ENCODE measurements around the gene CEP112.
A peak's percentile ranks its signal among the peaks of the same experiment; 100 is the strongest.

CEP112 gene

DNA sequence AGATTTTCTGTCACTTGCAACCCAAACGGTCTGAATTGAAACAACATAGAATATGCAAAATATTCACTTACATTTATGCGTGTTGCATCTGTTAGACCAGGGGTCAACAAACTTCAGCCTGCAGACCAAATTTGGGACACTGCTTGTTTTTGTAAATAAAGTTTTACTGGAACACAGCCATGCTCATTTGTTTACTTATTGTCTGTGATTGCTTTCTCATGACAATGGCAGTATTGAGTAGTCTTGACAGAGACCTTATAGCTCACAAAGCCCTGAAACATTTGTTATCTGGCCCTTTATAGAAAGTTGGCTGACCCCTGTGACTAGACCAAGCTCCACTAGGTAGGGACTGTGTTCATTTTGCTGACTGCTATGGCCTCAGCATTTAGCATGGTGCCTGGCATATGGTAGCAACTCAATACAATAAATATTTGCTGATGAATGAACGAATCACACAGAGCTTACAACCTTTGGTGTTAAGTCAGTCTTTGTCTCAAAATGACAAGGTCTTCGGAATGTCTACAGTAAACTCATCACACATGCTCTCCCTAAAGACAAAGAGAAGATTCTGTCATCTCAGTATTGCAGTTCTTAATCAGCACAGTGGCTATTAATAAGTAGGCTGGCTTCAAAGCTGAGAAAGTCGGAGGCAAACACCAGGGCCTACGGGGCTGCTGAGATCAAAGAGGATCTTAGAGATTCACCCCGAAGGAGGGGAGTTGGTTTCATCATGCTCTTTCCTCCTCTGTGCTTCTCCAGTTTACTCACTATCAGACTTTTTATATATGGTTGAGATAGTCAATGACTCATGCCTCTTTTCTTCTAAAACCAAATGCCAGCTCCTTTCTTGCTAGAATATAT is 535.3 kb downstream of the CEP112 start:
- H3K27ac Mint-ChIP-seq = no peak overlapping the region
- no peak overlapping the region for H3K4me3 Mint-ChIP-seq
- H3K4me1 Mint-ChIP-seq = no peaks in the 10 kb centered on the region
- H3K27me3 Mint-ChIP-seq (ENCODE audit: low read depth) = no peaks in the 10 kb centered on the region
- peaks cover 1% of the 10 kb centered on the region for H3K36me3 Mint-ChIP-seq (ENCODE audit: low read depth)
- TF ChIP-seq CTCF (IDR thresholded peaks at IDR 0.05; ENCODE audit: unreplicated experiment in 3 of 3) = no peak
- no peaks in the 10 kb centered on the region for H3K9me3 Mint-ChIP-seq

DNA sequence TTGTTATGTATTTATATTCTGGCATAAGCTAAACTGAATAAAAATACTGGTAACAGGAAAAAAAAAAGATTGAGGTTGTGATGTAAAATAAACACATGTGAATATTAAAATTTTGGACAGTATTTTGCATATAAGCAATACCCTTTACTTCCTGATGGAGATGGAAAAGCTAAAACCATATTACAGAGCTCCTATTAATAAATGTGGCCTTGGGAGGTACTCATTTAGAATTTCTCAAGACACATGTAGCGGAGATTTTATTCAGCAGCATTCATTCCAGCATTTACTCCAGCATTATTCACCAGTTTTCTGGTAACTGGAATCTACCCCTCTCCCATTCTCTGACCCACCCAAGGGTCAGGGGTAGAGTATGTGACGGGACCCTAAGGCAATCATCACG is 536.2 kb downstream of the CEP112 start:
- no peaks in the 10 kb centered on the region for H3K27me3 Mint-ChIP-seq (ENCODE audit: low read depth)
- H3K4me3 Mint-ChIP-seq = no peak overlapping the region
- TF ChIP-seq CTCF (IDR thresholded peaks at IDR 0.05; ENCODE audit: unreplicated experiment in 3 of 3) = no peak
- no peaks in the 10 kb centered on the region for H3K9me3 Mint-ChIP-seq
- H3K27ac Mint-ChIP-seq = no peak overlapping the region
- H3K36me3 Mint-ChIP-seq (ENCODE audit: low read depth) = peaks cover 4% of the 10 kb centered on the region
- no peaks in the 10 kb centered on the region for H3K4me1 Mint-ChIP-seq

- H3K27ac Mint-ChIP-seq = no peak overlapping the region
- TF ChIP-seq CTCF (IDR thresholded peaks at IDR 0.05; ENCODE audit: unreplicated experiment in 3 of 3) = no peak
Measured at GRCh38 chr17:65644545-65644944, 547.4 kb downstream of the CEP112 start.

DNA sequence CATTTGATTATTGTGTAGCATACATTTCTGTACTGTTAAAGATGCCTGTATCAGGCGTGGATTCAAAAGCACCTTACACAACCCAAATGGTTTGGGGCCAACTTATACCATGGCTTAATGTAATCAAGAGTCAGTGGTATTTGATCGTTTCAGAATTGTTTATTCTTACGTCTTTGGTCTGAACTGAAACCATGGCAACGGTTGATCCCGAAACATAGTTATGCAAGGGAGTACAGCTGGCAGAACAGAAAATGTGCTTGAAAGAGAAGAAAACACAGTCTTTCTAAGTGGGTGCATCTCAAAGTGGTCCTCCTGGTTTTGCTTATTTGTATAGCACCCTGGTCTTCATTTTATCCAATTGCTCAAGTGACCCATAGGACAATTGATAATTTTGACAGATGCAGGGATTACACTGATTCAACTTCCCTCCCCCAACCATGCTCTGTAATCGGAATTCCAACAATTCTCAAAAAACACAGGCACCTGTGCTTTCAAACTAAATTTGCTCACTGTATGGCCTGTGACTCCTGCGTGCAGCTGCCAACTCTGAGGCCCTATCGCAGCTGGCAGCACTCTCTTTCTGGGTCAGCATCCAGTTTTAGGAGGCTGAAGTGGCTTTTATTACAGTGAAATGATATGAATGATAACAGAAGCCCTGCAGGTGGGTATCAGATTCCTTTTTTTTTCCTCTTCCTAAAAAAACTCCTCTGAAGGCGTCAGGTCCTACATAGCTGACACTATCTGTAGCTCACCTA is 553.5 kb downstream of the CEP112 start:
- H3K4me3 Mint-ChIP-seq = no peak overlapping the region
- H3K27me3 Mint-ChIP-seq (ENCODE audit: low read depth) = no peaks in the 10 kb centered on the region
- peak overlapping the region in 2 of 3 experiments; percentile 28 to 67 for H3K27ac Mint-ChIP-seq
- peaks cover 26% of the 10 kb centered on the region for H3K36me3 Mint-ChIP-seq (ENCODE audit: low read depth)
- H3K4me1 Mint-ChIP-seq = peaks cover 14% of the 10 kb centered on the region
- TF ChIP-seq CTCF (IDR thresholded peaks at IDR 0.05; ENCODE audit: unreplicated experiment in 3 of 3) = no peak
- H3K9me3 Mint-ChIP-seq = peaks cover 13% of the 10 kb centered on the region

More at GRCh38 chr17:65644545-65644944, 547.4 kb downstream of the CEP112 start:
- Mint-ChIP-seq H3K27me3 (ENCODE audit: low read depth) (no peaks in the 10 kb centered on the region), H3K4me1 (no peaks in the 10 kb centered on the region), H3K4me3 (no peak overlapping the region), H3K36me3 (ENCODE audit: low read depth) (peaks cover 37% of the 10 kb centered on the region), H3K9me3 (peaks cover 31% of the 10 kb centered on the region)

DNA sequence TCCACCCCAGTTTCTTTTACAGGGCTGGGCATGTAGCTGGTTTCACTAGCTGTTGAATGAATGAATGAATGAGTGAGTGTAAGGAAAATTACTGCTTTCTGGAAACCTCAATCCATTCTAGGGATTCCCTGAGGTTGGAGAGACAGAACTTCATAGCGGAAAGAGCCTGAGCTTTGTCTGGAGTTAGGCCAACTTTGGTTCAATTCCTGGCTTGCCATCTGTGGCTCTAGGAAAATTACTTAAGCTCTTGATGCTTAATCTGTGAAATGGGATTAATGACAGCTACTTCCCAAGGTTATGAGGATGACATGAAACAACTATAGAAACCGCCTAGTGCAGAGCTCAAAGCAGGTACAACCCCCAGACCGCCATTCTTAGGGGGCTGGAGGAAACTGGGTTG is 554.1 kb downstream of the CEP112 start:
- H3K27ac Mint-ChIP-seq = no peak overlapping the region
- no peak for TF ChIP-seq CTCF (IDR thresholded peaks at IDR 0.05; ENCODE audit: unreplicated experiment in 3 of 3)
- no peaks in the 10 kb centered on the region for H3K27me3 Mint-ChIP-seq (ENCODE audit: low read depth)
- H3K4me1 Mint-ChIP-seq = peaks cover 14% of the 10 kb centered on the region
- no peak overlapping the region for H3K4me3 Mint-ChIP-seq
- H3K36me3 Mint-ChIP-seq (ENCODE audit: low read depth) = peaks cover 26% of the 10 kb centered on the region
- H3K9me3 Mint-ChIP-seq = peaks cover 11% of the 10 kb centered on the region
